Endothelial cell (in vitro differentiated cells): ENCODE results near the gene TBC1D4. TPM values are rescaled to one million over a fixed set of nuclear protein-coding genes. Genes with fewer than 3 reads are reported as not detected.

Source experiments
- DNase-seq: peaks from one replicate; pipeline ENCODE4 v3.0.0; 2021; ENCODE audit warnings: low spot score
- H3K27ac Mint-ChIP-seq: one replicate; pipeline ENCODE4 v1.8.0; 2021; ENCODE audit warnings: mixed read lengths, inconsistent platforms; ENCODE audit not compliant: unreplicated experiment
- H3K27me3 Mint-ChIP-seq: one replicate; pipeline ENCODE4 v1.8.0; 2021; ENCODE audit warnings: mild to moderate bottlenecking, moderate library complexity, mixed read lengths, inconsistent platforms; ENCODE audit not compliant: unreplicated experiment
- H3K36me3 Mint-ChIP-seq: one replicate; pipeline ENCODE4 v1.8.0; 2021; ENCODE audit warnings: mild to moderate bottlenecking, low read depth, mixed read lengths, inconsistent platforms; ENCODE audit not compliant: unreplicated experiment
- H3K4me1 Mint-ChIP-seq: one replicate; pipeline ENCODE4 v1.8.0; 2021; ENCODE audit warnings: mild to moderate bottlenecking, mixed read lengths, inconsistent platforms; ENCODE audit not compliant: unreplicated experiment
- H3K4me3 Mint-ChIP-seq: one replicate; pipeline ENCODE4 v1.8.0; 2021; ENCODE audit warnings: mild to moderate bottlenecking, mixed read lengths, inconsistent platforms; ENCODE audit not compliant: unreplicated experiment
- H3K9me3 Mint-ChIP-seq: one replicate; pipeline ENCODE4 v1.8.0; 2021; ENCODE audit warnings: mixed read lengths, inconsistent platforms; ENCODE audit not compliant: unreplicated experiment
- CTCF ChIP-seq: fragments of 200-600 bp; sonication (generic); IDR thresholded peaks from one replicate; pipeline ENCODE4 v1.5.0; 2021; ENCODE audit warnings: antibody characterized with exemption; ENCODE audit not compliant: unreplicated experiment
- total RNA-seq: library from RNA; stranded (reverse); fragmentation: NEBNext Ultra II Directional; extraction: Animal tissue kit (Norgen Biotek cat#: 25700); gene quantifications from one replicate; pipeline ENCODE4 v1.2.1, GENCODE V29; 2021; ENCODE audit not compliant: unreplicated experiment

Gene TBC1D4
- total RNA-seq, 1 donor from 2014 or later, result 47.2 TPM

GRCh38 chr13:75470676-75471075 lies 11.3 kb downstream of the TBC1D4 start:
- H3K27me3 Mint-ChIP-seq, result no peaks in the 10 kb centered on the region
- H3K9me3 Mint-ChIP-seq, result no peaks in the 10 kb centered on the region
- peaks cover 5% of the 10 kb centered on the region for H3K36me3 Mint-ChIP-seq
- no peak for DNase-seq
- no peak for TF ChIP-seq CTCF
- no peak overlapping the region for H3K4me3 Mint-ChIP-seq
- no peak overlapping the region for H3K27ac Mint-ChIP-seq
- H3K4me1 Mint-ChIP-seq, result no peaks in the 10 kb centered on the region

GRCh38 chr13:75469047-75469446 lies 12.9 kb downstream of the TBC1D4 start:
- no peaks in the 10 kb centered on the region for H3K4me1 Mint-ChIP-seq
- no peak for DNase-seq
- no peak overlapping the region for H3K27ac Mint-ChIP-seq
- H3K27me3 Mint-ChIP-seq, result no peaks in the 10 kb centered on the region
- H3K4me3 Mint-ChIP-seq, result no peak overlapping the region
- H3K9me3 Mint-ChIP-seq, result no peaks in the 10 kb centered on the region
- TF ChIP-seq CTCF, result no peak
- peaks cover 17% of the 10 kb centered on the region for H3K36me3 Mint-ChIP-seq

GRCh38 chr13:75468602-75469001 lies 13.4 kb downstream of the TBC1D4 start:
- Mint-ChIP-seq H3K9me3 (no peaks in the 10 kb centered on the region), H3K4me1 (no peaks in the 10 kb centered on the region), H3K4me3 (no peak overlapping the region), H3K36me3 (peaks cover 21% of the 10 kb centered on the region), H3K27me3 (no peaks in the 10 kb centered on the region), H3K27ac (no peak overlapping the region)
- no peak for DNase-seq
- no peak for TF ChIP-seq CTCF

- no peak for TF ChIP-seq CTCF
- no peak overlapping the region for H3K27ac Mint-ChIP-seq
- DNase-seq, result no peak
- no peak overlapping the region for H3K4me3 Mint-ChIP-seq
- peaks cover 22% of the 10 kb centered on the region for H3K36me3 Mint-ChIP-seq
- no peaks in the 10 kb centered on the region for H3K4me1 Mint-ChIP-seq
- H3K9me3 Mint-ChIP-seq, result no peaks in the 10 kb centered on the region
- no peaks in the 10 kb centered on the region for H3K27me3 Mint-ChIP-seq
These were observed 13.9 kb downstream of the TBC1D4 start for GRCh38 chr13:75468098-75468497.

GRCh38 chr13:75467040-75467728 lies 14.8 kb downstream of the TBC1D4 start:
- no peaks in the 10 kb centered on the region for H3K4me1 Mint-ChIP-seq
- no peak for TF ChIP-seq CTCF
- no peak for DNase-seq
- H3K27ac Mint-ChIP-seq, result no peak overlapping the region
- no peaks in the 10 kb centered on the region for H3K27me3 Mint-ChIP-seq
- no peaks in the 10 kb centered on the region for H3K9me3 Mint-ChIP-seq
- H3K4me3 Mint-ChIP-seq, result no peak overlapping the region
- peaks cover 22% of the 10 kb centered on the region for H3K36me3 Mint-ChIP-seq
